C4-2B (cell line): Measurements from ENCODE around the gene CDHR3.

ENCODE experiments used
- CTCF ChIP-seq: fragments of 450-650 bp; conservative IDR thresholded peaks from 2 replicates; pipeline ENCODE4 v1.5.1; 2017; ENCODE audit warnings: mild to moderate bottlenecking
- ZFX ChIP-seq: fragments of 450-650 bp; IDR thresholded peaks from 2 replicates; pipeline ENCODE4 v1.6.1; 2017

GRCh38 chr7:106023369-106024322 is 60.6 kb downstream of the CDHR3 start:
- no peak for TF ChIP-seq CTCF
- TF ChIP-seq ZFX: no peak
